ENCODE data around the gene SMIM28. TPM values are rescaled to one million over a fixed set of nuclear protein-coding genes. Genes with fewer than 3 reads are reported as not detected.

SMIM28 gene
- total RNA-seq, 4 donors from 2014 or later = not detected

DNA sequence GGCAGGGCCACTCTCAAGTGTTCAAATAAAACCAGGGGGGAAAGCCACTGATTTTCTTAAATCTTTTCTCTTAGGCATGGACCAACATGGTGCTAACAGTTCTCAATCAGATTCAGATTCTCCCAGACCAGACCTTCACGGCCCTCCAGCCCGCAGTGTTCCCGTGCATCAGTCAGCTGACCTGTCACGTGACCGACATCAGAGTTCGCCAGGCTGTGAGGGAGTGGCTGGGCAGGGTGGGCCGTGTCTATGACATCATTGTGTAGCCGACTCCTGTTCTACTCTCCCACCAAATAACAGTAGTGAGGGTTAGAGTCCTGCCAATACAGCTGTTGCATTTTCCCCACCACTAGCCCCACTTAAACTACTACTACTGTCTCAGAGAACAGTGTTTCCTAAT, 41.5 kb upstream of the SMIM28 start:
- TF ChIP-seq, protein P1, sequence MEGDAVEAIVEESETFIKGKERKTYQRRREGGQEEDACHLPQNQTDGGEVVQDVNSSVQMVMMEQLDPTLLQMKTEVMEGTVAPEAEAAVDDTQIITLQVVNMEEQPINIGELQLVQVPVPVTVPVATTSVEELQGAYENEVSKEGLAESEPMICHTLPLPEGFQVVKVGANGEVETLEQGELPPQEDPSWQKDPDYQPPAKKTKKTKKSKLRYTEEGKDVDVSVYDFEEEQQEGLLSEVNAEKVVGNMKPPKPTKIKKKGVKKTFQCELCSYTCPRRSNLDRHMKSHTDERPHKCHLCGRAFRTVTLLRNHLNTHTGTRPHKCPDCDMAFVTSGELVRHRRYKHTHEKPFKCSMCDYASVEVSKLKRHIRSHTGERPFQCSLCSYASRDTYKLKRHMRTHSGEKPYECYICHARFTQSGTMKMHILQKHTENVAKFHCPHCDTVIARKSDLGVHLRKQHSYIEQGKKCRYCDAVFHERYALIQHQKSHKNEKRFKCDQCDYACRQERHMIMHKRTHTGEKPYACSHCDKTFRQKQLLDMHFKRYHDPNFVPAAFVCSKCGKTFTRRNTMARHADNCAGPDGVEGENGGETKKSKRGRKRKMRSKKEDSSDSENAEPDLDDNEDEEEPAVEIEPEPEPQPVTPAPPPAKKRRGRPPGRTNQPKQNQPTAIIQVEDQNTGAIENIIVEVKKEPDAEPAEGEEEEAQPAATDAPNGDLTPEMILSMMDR (IDR thresholded peaks at IDR 0.05; ENCODE audit: low read depth) = no peak

DNA sequence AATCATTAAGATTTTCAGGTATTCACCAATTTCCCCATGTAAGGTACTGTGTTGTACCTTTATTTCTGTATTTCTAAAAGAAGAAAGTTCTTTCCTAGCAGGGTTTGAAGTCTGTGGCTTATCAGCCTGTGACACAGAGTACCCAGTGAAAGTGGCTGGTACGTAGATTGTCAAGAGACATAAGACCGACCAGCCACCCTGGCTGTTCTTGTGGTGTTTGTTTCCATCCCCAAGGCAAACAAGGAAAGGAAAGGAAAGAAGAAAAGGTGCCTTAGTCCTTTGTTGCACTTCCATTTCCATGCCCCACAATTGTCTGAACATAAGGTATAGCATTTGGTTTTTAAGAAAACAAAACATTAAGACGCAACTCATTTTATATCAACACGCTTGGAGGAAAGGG, 40.6 kb upstream of the SMIM28 start:
- TF ChIP-seq, protein P1 (IDR thresholded peaks at IDR 0.05; ENCODE audit: low read depth) = no peak

DNA sequence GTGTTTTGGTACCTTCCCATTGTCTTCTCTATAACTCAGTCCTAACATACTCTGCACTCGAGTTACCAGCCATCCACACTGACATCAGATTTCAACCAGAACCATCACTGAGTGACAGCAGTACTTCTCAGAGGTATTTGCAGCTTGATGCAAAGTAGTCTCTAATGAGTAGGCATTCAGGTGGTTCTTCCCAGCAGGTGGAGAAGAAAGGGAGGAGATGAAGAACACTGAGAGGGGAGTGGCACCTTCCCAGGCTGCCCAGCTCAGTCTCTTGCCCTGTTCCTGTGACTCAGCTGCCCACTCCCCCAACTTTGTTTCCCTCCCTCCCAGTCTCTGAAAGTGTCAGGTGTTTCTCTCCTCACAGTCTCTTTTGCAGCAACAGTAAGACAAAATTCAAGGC, 38.7 kb upstream of the SMIM28 start:
- TF ChIP-seq, protein P1 (IDR thresholded peaks at IDR 0.05; ENCODE audit: low read depth) = no peak

DNA sequence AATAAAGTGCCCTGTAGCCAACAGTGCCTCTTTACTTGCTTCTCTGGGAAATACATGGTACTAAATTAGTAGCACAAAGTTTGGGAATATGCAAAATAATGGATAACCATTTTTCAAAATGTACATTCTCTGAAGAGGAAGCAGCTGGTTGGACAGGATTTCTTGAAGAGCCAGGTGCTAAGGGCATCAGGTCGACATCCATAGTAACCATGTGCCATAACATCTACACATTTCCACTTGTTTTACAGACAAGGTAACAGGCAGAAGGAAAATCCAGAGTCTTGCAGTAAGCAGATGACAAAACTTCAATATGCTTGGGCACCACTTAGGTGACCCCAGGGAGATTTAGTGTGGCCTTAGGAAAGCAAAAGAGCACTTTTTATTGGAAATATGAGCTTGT, 36.5 kb upstream of the SMIM28 start:
- TF ChIP-seq, protein P1 (IDR thresholded peaks at IDR 0.05; ENCODE audit: low read depth) = no peak

DNA sequence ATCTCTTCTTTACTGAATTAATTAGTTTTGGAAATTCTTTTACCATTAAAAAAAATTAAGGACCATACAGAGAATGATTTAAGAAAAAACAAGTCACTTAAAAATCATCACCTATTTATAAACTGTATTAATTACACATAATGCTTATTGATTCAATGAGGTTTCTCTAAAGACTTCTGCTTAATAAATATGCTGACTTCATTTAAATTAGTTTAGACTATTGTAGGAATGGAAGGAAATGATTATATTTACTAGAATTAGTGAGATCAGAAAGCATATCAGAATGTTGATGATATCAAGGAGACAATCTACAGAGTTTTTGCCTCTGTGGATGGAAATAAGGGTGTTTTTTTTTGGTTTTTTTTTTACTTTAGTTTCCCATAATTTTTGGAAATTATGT, 34.6 kb upstream of the SMIM28 start:
- TF ChIP-seq, protein P1 (IDR thresholded peaks at IDR 0.05; ENCODE audit: low read depth) = no peak

DNA sequence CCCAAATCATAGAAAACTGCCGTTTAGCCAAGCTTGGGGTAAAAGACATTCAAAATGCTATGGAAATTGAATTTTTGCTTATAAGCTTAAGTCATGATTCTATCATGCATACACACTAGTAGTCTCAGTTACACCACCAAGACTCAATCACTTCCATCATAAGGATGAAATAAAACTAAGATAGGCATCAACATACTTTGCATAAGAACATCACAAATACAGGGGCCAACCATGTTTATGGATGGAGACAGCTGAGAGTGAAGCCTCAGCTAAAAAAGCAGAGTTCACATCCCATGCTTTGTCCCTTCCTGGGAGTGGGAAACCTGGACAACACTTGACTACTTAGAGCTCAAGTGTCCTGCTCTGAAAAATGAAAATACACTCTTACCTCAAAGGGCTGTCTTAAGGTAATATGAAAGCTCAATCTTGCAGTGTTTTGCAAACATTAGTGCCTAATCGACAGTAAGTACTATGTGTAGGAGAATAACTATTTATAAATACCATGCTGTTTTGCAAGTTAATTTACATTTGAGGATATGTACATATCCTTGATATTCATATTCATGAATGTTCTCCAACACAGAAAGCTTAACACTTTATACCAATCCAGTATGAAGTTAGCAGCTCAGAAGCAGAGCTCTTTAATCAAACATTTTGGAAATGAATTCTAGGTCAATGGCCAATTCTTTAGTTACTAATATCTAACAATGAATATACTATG, 32.0 kb upstream of the SMIM28 start:
- TF ChIP-seq, protein P1 (IDR thresholded peaks at IDR 0.05; ENCODE audit: low read depth) = no peak

DNA sequence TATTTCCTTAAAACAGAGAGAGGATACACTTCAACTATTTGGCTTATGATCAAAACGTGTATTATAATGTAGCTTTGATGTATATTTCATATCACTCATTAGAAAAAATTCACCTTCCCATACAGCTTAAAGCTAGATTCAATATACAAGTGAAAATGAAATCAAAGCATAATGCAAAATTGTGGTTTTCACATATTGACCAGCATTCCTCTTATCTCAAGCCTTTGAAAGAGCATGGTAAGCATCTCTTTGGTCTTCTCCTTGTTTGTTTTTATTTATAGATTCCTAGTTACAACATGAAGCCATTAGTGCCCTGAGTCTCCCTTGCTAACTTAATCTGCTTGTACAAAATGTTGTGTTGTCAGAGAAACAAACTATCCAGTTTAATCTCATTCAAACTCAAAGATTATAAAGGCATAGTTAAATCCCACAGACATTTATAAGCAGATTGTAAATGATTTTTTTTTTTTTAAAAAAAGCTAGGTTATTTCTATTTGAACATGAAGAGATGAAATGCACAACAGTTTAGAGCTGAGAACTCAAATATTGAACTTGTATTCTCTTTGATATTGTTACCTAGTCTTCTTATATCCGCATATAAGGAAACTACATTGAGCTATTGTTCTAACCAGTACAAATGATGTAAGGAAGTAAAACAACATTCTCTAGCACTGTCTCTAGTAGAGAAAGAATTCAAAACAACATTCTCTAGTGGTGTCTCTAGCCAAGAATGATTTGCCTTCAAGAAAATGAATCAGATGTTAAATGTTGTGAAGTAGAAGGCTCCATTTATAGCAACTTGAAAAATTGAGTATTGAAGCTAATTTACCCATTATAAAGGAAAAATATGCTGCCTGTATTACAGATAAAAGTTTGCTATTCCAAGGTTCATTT, 31.2 kb upstream of the SMIM28 start:
- TF ChIP-seq, protein P1 (IDR thresholded peaks at IDR 0.05; ENCODE audit: low read depth) = no peak

Data from subcutaneous adipose tissue (tissue), 4 donors.